ENCODE data around the gene SNRPD1. TPM values are rescaled to one million over a fixed set of nuclear protein-coding genes. Genes with fewer than 3 reads are reported as not detected.

The SNRPD1 gene
- total and polyA plus RNA-seq, 9 of the 15 experiments (the other 6 are each of a cell fraction or from before 2014, with no cell fraction given), result 186 to 1,063 (median 313) TPM

- peak; percentile 26 for TF ChIP-seq GTF2B (IDR thresholded peaks at IDR 0.05; ENCODE audit: extremely low read depth, insufficient read length)
- TF ChIP-seq PKNOX1 (IDR thresholded peaks at IDR 0.05), result peak; percentile 89
- peak; percentile 70 for TF ChIP-seq AFF4 (CRISPR knock-in tag; IDR thresholded peaks at IDR 0.05)
- TF ChIP-seq ZNF668 (CRISPR knock-in tag; IDR thresholded peaks at IDR 0.05), result no peak
- TF ChIP-seq ATF2 (CRISPR knock-in tag; IDR thresholded peaks at IDR 0.05), result peak; percentile 27; the same call in 1 of the 2 replicates
- TF ChIP-seq SUPT5H (IDR thresholded peaks at IDR 0.05), result peak; percentile 93
- TF ChIP-seq ATF1 (CRISPR knock-in tag; IDR thresholded peaks at IDR 0.05), result no peak; the same call in none of the 2 replicates
- TF ChIP-seq ATF1 (tag; IDR thresholded peaks at IDR 0.05), result peak; percentile 97
- no peak for TF ChIP-seq PHB (CRISPR knock-in tag; IDR thresholded peaks at IDR 0.05)
- peak; percentile 54; the same call in 1 of the 2 replicates for TF ChIP-seq GTF2F1 (IDR thresholded peaks at IDR 0.05; ENCODE audit: low read depth, low read length)
- peak; percentile 46 for TF ChIP-seq MBD2 (IDR thresholded peaks at IDR 0.05; ENCODE audit: borderline replicate concordance, low read depth)
- peak; percentile 39; the same call in 1 of the 2 replicates for TF ChIP-seq OTX1 (CRISPR knock-in tag; IDR thresholded peaks at IDR 0.05)
- TF ChIP-seq ZSCAN29 (IDR thresholded peaks at IDR 0.05), result no peak; the same call in 1 of the 2 replicates
- TF ChIP-seq SAP30 (IDR thresholded peaks at IDR 0.05; ENCODE audit: borderline replicate concordance, insufficient read depth, low read depth, low read length, poor library complexity, severe bottlenecking), result peak; percentile 69
- TF ChIP-seq MYC (IDR thresholded peaks at IDR 0.05; ENCODE audit: low read depth, low read length), result peak; percentile 90
- TF ChIP-seq MYC (CRISPR knock-in tag; IDR thresholded peaks at IDR 0.05; ENCODE audit: borderline replicate concordance, low read depth), result no peak
- peak; percentile 95 for TF ChIP-seq EP400 (IDR thresholded peaks at IDR 0.05)
- TF ChIP-seq PHTF2 (CRISPR knock-in tag; IDR thresholded peaks at IDR 0.05), result no peak
- TF ChIP-seq EZH2 (IDR thresholded peaks at IDR 0.05; ENCODE audit: borderline replicate concordance, low read depth, low read length), result no peak
- no peak for TF ChIP-seq ZNF217 (CRISPR knock-in tag; IDR thresholded peaks at IDR 0.05)
- no peak for TF ChIP-seq ELK1 (CRISPR knock-in tag; IDR thresholded peaks at IDR 0.05)
Observed at GRCh38 chr18:21600526-21601410, 11.3 kb upstream of the SNRPD1 start, which contains the start of gene ESCO1 (continued).

Data from K562 (cell line).